ENCODE results near the gene CMTM7. TPM values are rescaled to one million over a fixed set of nuclear protein-coding genes. Genes with fewer than 3 reads are reported as not detected.

The CMTM7 gene, protein sequence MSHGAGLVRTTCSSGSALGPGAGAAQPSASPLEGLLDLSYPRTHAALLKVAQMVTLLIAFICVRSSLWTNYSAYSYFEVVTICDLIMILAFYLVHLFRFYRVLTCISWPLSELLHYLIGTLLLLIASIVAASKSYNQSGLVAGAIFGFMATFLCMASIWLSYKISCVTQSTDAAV
- 2.9 TPM for total RNA-seq (ENCODE audit: insufficient read depth, low replicate concordance)

DNA sequence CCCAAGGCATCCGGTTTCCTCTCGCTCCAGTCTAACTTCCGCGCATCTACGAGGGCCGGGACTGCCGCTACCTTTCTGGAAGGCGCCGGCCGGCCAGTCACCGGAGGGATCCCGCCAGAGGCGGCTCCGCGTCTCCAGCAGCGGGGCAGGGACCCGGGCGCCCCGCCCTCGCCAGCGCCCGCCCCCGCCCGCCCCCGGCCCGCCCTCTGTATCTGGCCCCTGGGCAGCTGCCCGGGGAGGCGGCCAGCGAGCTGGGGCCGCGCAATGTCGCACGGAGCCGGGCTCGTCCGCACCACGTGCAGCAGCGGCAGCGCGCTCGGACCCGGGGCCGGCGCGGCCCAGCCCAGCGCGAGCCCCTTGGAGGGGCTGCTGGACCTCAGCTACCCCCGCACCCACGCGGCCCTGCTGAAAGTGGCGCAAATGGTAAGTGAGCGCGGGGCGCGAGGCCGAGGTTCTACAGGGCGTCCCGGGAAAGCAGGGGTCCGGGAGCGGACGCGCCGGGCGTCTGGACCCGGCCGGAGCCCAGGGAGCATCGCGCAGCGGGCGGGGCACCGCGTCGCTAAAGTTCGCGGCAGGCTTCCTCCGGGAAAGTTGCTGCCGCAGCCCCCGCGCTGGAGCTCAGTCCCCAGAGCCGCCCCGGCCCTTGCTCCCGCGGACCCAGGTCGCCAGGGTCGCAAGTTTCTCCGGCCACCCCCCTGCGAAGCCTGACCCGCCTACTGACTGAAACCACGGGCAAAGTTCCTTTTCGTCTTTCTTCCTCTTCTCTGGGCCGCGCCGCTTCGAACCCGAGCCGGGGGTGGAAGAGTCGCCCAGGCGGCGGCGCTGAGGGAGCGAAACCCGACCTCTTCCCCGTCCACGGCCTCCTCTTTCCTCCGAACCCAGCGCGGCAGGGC is at the start of gene CMTM7:
TSS of gene CMTM7 (plus strand) at position 211 of the 893 bp plus-strand sequence. CDS start at position 265, 54 bp downstream.
- DNase-seq (ENCODE audit: low spot score): peak; percentile 73

DNA sequence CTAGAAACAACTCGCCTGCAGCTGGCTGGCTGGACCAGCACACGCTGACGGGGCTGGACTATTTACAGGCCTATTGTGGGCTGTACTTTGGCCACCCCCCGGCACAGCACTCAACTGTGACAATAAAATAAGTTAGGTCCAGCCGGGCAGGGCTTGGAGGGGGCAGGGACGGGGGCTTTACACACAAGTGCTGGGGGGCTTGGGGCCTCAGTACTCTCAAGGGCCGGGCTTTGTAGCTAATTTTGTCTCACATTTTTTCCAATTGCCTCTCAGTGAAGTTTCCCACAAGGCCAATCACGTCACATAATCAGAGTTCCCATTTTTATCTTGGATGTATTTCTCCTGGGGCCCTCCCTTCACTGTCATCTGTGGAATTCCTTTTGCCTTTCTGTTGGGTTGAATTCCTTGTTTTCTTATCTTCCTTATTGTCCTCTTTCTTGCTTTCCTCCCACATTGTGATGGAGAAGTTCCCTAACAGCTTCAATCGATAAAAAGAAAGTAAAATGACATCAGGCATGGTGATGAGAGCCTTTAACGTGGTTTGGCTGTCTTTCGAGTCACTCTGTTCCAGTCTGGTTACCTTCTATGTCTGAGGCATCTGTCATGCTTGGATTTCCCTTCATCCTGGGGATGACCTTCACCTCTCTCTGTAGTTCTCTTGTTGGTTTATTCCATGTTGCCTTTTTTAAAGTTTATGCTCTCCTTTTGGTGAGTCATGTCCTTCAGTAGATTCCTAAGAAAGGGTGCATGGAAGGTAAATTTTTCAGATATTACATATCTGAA is 44.1 kb upstream of the CMTM7 start:
- DNase-seq (ENCODE audit: low spot score): no peak

DNA sequence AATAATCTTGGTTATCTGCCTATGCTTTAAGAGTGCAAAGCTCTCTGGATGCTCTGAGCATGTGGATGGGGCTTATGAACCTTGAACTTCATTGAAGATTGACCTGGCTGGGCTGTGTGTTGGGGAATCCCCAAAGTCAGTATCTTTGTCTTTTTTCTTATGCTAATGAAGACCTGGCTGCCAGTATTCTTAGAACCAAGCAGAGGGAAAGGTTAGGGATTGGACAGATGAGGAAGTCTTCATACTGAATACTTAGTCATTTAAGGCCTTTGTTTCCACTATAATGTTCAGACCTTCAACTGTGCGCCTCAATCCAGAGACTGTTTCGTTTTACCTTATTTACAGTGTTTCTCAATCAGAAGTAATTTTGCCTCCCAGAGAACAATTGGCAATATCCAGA is 42.5 kb upstream of the CMTM7 start:
- DNase-seq (ENCODE audit: low spot score): no peak

DNA sequence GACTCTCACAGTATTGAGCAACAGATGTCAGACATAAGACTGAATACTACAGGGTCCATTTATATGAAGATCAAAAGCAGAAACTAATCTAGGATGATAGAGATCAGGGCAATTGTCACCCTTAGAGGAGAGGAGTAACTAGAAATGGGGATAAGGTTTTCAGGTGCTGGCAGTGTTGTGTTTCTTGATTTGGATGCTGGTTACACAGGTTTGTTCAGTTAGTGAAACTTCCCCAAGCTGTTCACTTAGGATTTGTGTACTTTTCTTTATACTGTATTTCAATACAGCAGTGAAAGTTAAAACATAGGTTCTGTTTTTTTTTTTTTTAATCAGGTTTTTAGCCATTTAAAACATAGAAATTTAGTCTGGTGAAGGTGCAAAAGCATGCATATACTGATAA is 39.1 kb upstream of the CMTM7 start:
- no peak for DNase-seq (ENCODE audit: low spot score)

DNA sequence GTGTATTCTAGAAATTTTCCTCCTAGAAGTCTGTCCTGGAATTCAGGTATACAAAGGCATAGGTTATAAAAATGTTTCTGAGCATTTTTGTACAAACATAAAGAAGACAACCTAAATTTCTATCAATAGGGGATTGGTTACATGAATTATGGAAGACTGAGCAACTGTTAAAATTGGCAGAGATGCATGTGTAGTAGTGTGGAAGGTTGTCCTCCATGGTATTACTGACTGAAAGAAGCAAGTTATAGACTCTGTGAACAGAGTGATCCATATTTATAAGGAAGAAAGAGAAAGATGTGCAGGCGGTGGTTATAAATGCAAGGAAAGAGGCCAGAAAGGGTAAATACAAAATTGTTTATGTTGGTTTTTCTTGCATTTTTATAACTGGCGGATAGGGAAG is 38.3 kb upstream of the CMTM7 start:
- no peak for DNase-seq (ENCODE audit: low spot score)

DNA sequence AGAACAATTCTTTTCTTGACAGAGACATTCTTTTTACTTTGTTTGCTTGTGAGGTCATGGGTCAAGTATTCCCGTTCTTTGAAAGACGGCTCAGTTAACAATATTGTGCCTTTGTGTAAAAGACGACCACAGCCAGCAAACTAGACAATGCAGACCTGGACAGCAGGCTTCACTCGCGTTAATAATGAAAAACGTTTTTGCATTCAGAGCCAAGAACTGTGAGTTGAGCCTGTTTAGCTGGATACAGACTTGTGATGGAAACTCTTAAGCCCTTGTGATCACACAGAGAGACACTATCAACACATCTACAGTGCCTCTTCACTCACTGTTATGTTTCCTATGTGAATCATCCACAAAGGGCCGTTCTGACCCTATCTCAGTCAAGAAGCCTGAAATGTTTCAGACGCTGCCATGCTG is 37.3 kb upstream of the CMTM7 start:
- DNase-seq (ENCODE audit: low spot score): peak; percentile 71

DNA sequence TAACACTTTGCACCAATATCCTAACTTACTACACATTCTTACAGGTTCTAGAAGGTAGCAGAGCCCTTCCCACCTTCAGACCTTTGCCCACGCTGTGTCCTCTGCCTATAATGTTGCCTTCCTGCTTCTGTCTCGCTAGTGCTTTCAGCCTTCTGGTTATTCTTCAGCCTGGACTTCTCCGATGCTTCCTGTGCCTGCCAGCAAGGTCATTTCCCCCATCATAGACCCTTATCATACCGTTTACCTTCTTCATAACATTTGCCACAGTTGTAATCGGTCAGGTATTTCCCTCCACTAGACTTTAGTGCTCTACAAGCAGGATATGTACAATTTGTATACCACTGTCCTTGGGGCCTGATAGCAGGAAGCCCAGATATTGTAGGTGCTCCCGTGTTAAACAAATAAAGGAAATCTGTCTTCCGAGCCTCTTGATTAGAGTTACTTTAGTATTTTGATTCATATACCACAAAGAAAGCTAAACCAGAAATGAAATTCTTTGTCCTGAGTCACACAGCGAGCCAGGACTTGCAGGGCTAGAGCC is 35.8 kb upstream of the CMTM7 start:
- no peak for DNase-seq (ENCODE audit: low spot score)

DNA sequence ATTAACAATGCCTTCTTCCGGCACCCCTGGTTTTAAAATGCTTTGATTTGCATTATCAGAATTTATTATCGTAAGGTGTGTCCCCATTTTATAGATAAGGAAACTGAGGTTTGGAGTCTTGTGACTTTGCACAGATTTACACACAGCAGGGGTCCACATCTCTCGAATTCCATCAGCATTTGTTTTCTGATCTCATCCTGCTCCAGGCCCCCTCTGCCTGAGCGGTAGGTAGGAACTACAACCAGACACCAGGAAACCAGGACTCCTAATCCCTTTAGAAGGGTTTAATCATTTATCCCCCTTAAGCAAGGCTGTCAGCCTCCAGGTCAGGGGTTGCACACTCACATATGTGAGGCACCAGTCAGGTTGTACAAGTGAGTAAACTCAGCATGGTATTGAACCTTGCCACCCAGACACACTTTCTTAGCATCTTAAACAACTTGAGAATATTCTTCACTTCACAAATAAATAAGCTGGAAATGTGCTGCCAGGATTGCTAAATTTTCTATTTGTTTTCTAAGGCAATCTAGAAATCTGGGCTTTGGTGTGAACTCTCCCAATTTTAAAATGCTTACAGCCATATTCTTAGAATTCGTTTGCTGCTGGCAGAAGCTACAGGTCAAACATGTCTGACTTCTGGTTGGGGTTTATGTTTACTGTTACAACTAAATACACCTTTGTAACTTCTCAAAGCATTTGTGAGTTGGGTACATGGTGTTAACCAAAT is 31.7 kb upstream of the CMTM7 start:
- peak; percentile 19 for DNase-seq (ENCODE audit: low spot score)

DNA sequence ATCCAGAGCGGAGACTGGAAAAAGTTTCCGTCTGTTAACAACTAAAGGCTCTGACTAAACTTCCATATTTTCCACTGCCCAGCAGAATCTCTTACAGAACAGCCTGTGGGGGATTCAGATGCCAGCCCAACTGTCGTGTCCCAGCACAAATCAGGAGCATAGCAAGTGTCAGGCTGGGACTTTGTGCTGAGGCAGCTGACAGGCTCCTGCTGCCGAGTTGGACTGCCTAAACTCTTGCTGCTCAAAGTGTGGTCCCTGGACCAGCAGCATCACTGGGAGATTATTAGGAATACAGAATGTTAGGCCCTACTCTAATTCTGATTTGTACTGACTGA is 31.2 kb upstream of the CMTM7 start:
- no peak for DNase-seq (ENCODE audit: low spot score)

DNA sequence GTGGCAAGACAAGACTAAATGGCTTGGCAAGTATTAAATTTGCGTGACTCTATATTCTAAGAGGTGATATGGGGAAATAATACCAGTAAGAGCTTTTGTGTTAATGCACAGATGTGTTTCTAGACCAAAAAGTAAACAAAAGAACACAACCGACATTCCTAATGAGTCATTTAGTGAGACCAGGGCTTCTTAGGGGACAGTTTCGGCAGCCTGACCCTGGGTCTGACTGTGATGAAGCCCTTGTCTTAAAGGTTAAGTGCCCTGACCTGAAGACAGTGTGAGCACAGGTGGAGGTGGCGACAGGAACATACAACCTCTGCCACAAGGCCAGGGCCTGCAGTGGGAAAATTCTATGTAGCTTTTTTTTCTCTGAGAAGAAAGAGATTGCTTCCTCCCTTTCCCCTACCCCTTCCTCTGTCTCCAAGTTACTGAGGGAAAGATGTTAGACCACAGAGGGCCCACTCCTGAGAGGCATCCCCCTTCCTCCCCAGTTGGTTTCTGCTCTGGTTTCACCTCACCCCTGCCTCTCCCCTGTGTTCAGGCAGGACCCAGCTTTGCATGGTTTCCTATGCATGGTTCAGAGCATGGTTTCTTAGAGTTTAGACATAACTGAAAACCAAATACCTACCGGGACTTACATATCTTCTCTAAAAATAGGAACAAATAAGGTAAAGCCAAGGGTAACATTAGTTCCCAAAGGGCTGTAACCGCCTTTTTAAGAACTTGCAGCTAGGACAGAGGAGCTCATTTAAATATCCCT is 24.8 kb upstream of the CMTM7 start:
- no peak for DNase-seq (ENCODE audit: low spot score)

DNA sequence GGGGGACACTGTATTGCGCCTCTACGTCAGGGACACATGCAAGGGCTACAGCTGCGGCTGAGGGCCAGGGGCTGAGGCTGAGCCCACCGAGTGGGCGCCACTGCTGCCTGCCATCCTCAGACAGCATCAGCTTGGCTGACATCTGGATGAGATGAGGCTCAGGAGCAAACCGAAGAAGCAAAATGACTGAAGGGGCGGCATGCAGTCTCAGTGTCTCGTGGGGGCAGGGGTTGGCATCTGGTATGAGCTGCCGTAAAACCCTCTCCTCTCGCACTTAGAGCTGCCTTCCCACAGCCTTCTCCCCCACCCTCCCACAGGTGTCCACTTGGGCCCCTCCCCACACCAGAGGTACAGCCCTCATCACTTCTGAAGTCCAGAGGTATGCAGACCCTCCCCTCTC is 24.2 kb upstream of the CMTM7 start:
- no peak for DNase-seq (ENCODE audit: low spot score)

DNA sequence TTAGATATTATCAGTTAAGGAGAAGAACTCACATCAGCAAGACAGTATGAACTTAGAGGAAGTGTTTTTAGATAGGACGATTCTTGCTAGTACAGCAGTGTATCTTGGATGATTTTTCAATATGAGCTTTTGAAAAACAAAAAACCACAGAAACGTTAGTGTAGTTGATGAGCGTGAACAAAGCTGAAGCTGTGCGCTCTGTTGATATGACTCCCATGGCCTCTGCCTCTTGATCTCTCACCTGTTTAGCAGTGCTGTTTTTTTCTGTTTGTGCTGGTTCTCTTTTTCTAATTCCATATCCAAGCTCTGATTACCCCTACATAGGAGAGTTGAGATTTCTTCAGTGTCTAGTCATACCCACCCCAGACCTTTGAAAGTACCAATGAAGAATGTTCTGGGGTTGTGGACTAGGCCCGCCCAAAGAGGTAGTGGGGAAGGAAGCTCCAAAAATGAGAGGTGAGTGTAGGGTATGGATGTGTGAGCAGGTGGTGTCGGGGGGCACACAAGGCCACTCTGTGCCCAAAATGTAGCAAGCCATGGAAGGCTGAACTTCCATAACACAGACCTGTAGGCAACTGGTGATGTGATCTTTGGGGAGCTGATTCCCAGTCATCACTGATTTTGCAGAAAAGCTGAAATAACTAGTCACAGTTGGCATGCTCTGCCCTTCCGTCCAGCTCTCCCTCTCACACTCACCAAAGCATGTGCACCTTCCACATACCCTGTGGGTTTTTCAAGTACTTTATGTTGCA is 20.0 kb upstream of the CMTM7 start:
- DNase-seq (ENCODE audit: low spot score): no peak

DNA sequence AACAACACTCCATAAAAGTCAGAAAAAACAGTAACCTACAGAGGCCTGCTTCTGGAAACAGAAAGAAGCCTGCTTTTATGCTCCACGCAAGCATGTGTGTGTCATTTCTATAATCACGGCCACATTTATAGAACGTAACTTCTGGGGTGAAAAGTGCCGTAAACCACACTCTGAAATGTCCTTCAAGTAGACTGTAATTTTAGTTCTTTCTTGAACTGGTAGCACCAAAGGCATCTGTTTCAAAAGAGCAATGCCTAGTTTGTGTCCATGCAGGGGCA is 19.5 kb upstream of the CMTM7 start:
- DNase-seq (ENCODE audit: low spot score): no peak

DNA sequence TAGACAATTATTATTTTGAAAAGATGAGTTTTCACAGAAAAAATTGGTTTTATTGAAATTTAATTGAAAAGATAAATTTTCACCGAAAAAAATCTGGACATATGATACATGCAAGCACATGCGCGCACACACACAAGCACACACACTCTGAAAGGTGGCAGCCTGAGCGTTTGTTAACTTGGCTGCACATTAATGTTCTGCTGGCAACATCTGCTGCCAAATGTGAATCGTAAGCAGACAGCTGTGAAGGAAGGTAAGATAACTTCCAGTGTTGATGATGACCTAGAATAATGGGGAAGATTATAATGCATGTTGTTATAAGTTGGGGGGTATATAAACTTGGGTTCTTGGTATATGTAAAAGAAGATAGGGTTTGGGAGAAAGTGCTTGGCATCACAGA is 18.4 kb upstream of the CMTM7 start:
- no peak for DNase-seq (ENCODE audit: low spot score)

DNA sequence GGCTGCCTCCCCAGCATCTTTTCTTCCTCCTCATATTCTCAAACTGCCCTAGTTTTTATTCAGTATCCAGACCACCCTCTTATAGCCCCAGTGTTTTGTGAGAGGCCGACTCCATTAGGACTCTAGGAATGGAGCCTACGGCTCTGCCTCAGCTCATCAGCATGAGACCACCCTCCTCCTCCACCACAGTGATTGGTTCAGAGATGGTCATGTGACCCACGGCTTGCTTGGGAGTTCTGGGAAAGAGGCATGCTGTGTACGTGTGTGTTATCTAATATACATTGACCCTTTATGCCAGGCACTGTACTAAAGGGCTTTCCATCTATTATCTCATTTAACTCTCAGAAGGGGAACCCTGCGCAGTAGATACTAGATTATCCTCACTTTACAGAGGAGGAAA is 17.8 kb upstream of the CMTM7 start:
- DNase-seq (ENCODE audit: low spot score): no peak

DNA sequence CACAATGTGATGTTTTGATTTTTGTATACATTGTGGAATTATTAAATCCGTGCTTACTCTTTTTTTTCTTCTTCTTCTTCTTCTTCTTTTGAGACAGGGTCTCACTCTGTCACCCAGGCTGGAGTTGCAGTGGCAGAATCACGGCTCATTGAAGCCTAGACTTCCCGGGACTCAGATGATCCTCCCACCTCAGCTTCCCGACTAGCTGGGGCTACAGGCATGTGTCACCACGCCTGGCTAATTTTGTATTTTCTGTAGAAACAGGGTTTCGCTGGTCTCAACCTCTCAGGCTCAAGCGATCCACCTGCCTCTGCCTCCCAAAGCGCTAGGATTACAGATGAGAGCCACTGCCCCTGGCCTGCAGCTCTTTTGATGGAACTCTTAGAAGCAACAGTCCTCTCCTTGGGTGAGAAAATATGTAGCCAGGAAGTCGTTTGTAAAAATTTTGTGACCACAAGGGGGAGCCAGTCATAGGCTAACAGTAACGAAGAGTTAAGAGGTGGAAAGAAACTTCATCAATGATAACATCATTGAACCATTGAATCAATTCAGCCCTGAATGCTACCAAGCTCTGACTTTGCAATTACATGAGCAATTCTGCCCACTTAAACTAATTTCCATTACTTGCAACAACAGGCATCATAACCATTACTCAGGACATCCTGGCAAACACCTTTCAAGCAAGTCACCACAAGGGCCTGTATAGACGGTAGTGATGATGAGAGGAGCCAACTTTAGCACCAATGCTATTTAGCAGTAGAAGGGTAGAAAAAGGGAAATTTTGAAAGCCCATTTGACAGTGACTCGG is 16.7 kb upstream of the CMTM7 start:
- peak; percentile 77 for DNase-seq (ENCODE audit: low spot score)

DNA sequence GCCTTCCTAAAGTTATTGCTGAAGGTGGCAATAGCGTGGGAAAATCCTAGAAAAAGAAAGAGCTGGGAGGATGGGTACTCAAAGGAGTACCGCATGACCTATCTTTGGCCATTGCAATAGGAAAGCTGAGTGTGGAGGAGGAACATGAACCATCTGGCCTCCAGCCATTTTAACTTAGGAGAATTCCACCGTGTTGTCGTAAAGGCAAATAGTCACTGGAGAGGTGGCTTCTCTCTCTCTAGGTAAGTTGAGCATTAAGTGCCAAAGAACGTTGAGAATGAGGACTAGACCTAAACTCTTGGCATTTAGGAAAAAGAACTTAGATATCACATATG is 16.1 kb upstream of the CMTM7 start:
- no peak for DNase-seq (ENCODE audit: low spot score)

DNA sequence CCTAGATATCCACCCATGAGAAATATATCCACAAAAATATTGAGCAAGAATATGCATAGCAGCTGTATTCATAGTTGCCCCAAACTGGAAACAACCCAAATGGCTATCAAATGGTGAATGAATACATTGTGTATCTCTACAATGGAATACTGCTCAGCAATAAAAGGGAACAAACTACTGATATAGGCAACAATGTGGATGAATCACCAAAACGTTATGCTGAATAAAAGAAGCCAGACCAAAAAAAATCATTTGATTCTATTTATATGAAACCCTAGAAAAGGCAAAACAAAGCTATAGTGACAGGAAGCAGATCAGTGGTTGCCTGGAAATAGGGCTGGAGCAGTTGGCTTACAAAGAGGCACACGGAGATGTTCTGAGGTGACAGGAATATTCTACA is 15.5 kb upstream of the CMTM7 start:
- DNase-seq (ENCODE audit: low spot score): no peak

DNA sequence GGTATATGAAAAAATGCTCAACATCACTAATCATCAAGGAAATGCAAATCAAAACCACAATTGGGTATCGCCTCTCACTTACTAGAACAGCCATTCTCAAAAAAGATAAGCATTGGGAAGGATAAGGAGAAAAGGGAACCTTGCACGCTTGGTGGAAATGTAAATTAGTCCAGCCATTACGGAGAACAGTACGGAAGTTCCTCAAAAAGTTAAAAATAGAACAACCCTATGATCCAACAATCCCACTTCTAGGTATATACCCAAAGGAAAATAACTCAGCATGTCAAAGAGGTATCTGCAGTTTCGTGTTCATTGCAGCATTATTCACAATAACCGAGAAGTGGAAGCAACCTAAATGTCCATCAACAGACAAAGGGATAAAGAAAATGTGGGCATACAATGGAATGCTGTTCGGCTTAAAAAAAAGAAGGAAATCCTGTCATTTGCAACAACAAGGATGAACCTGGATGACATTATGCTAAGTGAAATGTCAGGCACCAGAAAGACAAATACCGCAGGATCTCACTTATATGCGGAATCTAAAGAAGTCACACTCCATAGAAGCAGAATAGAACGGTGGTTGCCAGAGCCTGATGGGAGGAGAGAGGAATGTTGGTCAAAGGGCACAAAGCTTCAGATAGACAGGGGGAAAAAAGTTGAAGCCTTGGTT is 11.7 kb upstream of the CMTM7 start:
- no peak for DNase-seq (ENCODE audit: low spot score)

Data from umbilical cord (tissue), 2 donors.